Smooth muscle cell (in vitro differentiated cells): ENCODE results near the gene DYRK1A. TPM values are rescaled to one million over a fixed set of nuclear protein-coding genes. Genes with fewer than 3 reads are reported as not detected.

ENCODE experiments used
- DNase-seq: peaks from one replicate; lab custom pipeline; 2025; ENCODE audit not compliant: unreplicated experiment; lab: John Stamatoyannopoulos, UW
- H2AFZ ChIP-seq: fragments of 200-600 bp; sonication (generic); 2 replicates; pipeline ENCODE4 v1.6.0; 2016; ENCODE audit warnings: antibody characterized with exemption, low read depth, mild to moderate bottlenecking
- H3F3A ChIP-seq: fragments of 200-600 bp; sonication (generic); 2 replicates; pipeline ENCODE4 v1.6.0; 2017; ENCODE audit warnings: antibody characterized with exemption, low read depth
- H3K27ac ChIP-seq: fragments of 200-600 bp; sonication (generic); 2 replicates; pipeline ENCODE4 v1.5.1; 2016; ENCODE audit warnings: low read depth, mild to moderate bottlenecking
- H3K27me3 ChIP-seq: fragments of 200-600 bp; sonication (generic); 2 replicates; pipeline ENCODE4 v1.6.1; 2016; ENCODE audit warnings: low read depth, mild to moderate bottlenecking
- H3K36me3 ChIP-seq: fragments of 200-600 bp; sonication (generic); 2 replicates; pipeline ENCODE4 v1.5.1; 2016; ENCODE audit warnings: low read depth
- H3K4me1 ChIP-seq: fragments of 200-600 bp; sonication (generic); 2 replicates; pipeline ENCODE4 v1.5.1; 2016; ENCODE audit warnings: low read depth
- H3K4me2 ChIP-seq: fragments of 200-600 bp; sonication (generic); 2 replicates; pipeline ENCODE4 v1.6.0; 2016; ENCODE audit warnings: mild to moderate bottlenecking
- H3K4me3 ChIP-seq: fragments of 200-600 bp; sonication (generic); 2 replicates; pipeline ENCODE4 v1.5.1; 2016; ENCODE audit warnings: mild to moderate bottlenecking
- H3K79me2 ChIP-seq: fragments of 200-600 bp; sonication (generic); 2 replicates; pipeline ENCODE4 v1.6.0; 2016; ENCODE audit warnings: low read depth, mild to moderate bottlenecking
- H3K9ac ChIP-seq: fragments of 200-600 bp; sonication (generic); 2 replicates; pipeline ENCODE4 v1.6.0; 2016; ENCODE audit warnings: low read depth
- H3K9me3 ChIP-seq: fragments of 200-600 bp; sonication (generic); replicated peaks from 2 replicates; pipeline ENCODE4 v1.5.1; 2016; ENCODE audit warnings: low read depth
- H4K20me1 ChIP-seq: fragments of 200-600 bp; sonication (generic); 2 replicates; pipeline ENCODE4 v1.6.0; 2016; ENCODE audit warnings: low read depth
- CTCF ChIP-seq: fragments of 200-600 bp; sonication (generic); IDR thresholded peaks from 2 replicates; pipeline ENCODE4 v1.5.1; 2017; ENCODE audit warnings: borderline replicate concordance, mild to moderate bottlenecking, antibody characterized with exemption; ENCODE audit not compliant: insufficient read depth, poor library complexity, severe bottlenecking
- WGBS: methylation state at CpG from one replicate; pipeline ENCODE4 v1.1.7; 2016; ENCODE audit warnings: low lambda C conversion rate; 5-methylcytosine and 5-hydroxymethylcytosine counted together
- polyA plus RNA-seq: library from polyadenylated mRNA; unstranded; fragments of >200 nt; fragmentation: Nextera tagmentation; extraction: Ambion mirVana; gene quantifications from 2 replicates; pipeline ENCODE4 v1.2.1, GENCODE V29; 2016
- total RNA-seq: library from RNA; depleted of rRNA; stranded (reverse); fragments of >200 nt; gene quantifications from 2 replicates; pipeline ENCODE4 v1.2.3, GENCODE V29; 2014

DYRK1A gene
- total and polyA plus RNA-seq, 2 experiments from 2014 or later: 2.4 to 61.7 TPM

DNA sequence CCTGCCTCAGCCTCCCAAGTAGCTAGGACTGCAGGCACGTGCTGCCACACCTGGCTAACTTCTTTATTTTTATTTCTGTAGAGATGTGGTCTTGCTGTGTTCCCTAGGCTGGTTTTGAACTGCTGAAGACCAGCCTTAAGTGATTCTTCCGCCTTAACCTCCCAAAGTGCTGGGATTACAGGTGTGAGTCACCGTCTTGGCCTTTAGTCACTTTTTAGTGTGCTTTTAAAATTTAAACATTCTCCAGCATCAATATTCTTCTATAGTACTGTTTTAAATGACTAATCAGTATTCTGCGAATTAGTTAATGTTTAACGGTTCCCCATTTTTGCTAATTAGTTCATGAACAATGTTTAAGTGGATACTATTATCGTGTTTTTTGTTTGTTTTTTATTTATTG is 60.6 kb downstream of the DYRK1A start:
- Histone ChIP-seq H3K4me2 (no peak overlapping the region), H3F3A (no peaks in the 10 kb centered on the region), H3K27ac (peak overlapping the region; percentile 11), H3K79me2 (peaks cover 95% of the 10 kb centered on the region), H3K4me3 (no peak overlapping the region), H3K9ac (no peak overlapping the region), H4K20me1 (peaks cover 82% of the 10 kb centered on the region), H3K9me3 (no peaks in the 10 kb centered on the region), H2AFZ (no peak overlapping the region), H3K4me1 (no peaks in the 10 kb centered on the region), H3K27me3 (no peaks in the 10 kb centered on the region), H3K36me3 (peaks cover 2% of the 10 kb centered on the region)
- no peak for TF ChIP-seq CTCF
- DNase-seq: no peak
- 79% methylated on average over 6 of the region's 6 CpGs for WGBS

DNA sequence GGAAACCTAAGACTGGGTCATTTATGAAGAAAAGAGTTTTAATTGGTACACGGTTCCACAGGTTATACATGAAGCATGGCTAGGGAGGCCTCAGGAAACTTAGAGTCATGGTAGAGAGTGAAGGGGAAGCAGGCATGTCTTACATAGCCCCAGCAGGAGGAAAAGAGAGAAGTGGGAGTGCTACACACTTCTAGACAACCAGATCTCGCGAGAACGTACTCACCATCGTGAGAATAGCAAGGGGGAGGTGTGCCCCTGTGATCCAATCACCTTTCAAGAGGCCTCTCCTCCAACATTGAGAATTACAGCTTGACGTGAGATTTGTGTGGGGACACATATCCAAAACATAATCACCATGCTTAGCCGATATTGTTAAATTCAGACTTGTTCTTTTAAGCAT is 62.8 kb downstream of the DYRK1A start:
- Histone ChIP-seq H3K36me3 (no peaks in the 10 kb centered on the region), H3K9ac (no peak overlapping the region)

GRCh38 chr21:37430184-37430821 is 63.7 kb downstream of the DYRK1A start:
- Histone ChIP-seq H3K36me3 (no peaks in the 10 kb centered on the region), H3K79me2 (peaks cover 95% of the 10 kb centered on the region), H3F3A (peaks cover 3% of the 10 kb centered on the region), H3K9ac (no peak overlapping the region), H3K27me3 (no peaks in the 10 kb centered on the region), H3K4me1 (peaks cover 14% of the 10 kb centered on the region), H3K27ac (peak overlapping the region; percentile 14), H3K9me3 (no peaks in the 10 kb centered on the region), H3K4me3 (no peak overlapping the region), H4K20me1 (peaks cover 80% of the 10 kb centered on the region), H3K4me2 (no peak overlapping the region), H2AFZ (no peak overlapping the region)
- DNase-seq: no peak
- 89% methylated on average over 6 of the region's 6 CpGs for WGBS
- TF ChIP-seq CTCF: no peak

More for the DNA sequence above, 62.8 kb downstream of the DYRK1A start:
- H3K27me3 ChIP-seq: no peaks in the 10 kb centered on the region
- no peaks in the 10 kb centered on the region for H3K9me3 ChIP-seq
- peaks cover 95% of the 10 kb centered on the region for H3K79me2 ChIP-seq
- H3K4me3 ChIP-seq: no peak overlapping the region
- no peaks in the 10 kb centered on the region for H3F3A ChIP-seq
- peaks cover 5% of the 10 kb centered on the region for H3K4me1 ChIP-seq
- no peak overlapping the region for H2AFZ ChIP-seq
- no peak for TF ChIP-seq CTCF
- 92% methylated on average over 7 of the region's 7 CpGs for WGBS
- H4K20me1 ChIP-seq: peaks cover 80% of the 10 kb centered on the region
- H3K27ac ChIP-seq: no peak overlapping the region
- H3K4me2 ChIP-seq: no peak overlapping the region
- DNase-seq: no peak

DNA sequence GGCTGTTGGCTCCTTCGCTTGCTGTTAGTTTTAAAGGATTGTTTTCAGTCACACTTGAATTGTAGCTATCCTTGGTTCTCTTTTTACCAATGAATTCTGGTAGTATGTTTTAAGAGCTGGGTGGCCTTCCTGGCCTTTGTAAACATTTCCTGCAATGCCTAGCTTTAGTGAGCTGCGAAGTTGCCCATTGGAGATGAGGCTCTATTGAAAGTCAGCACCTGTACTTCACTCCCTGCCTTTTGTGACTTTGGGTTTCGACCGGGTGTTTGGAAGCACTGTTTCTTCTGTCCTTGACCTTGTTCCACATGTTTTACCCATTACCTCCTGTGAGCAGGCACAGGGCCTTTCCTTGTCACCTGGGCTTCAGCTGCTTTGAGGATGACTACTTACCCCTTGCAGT is 64.7 kb downstream of the DYRK1A start:
- H3K36me3 ChIP-seq: no peaks in the 10 kb centered on the region
- WGBS: 83% methylated on average over 4 of the region's 4 CpGs
- peaks cover 90% of the 10 kb centered on the region for H4K20me1 ChIP-seq

More for the DNA sequence above, 64.7 kb downstream of the DYRK1A start:
- no peaks in the 10 kb centered on the region for H3K27me3 ChIP-seq
- H3K79me2 ChIP-seq: peaks cover 95% of the 10 kb centered on the region
- H2AFZ ChIP-seq: no peak overlapping the region
- peak overlapping the region; percentile 7 for H3K27ac ChIP-seq
- H3K4me1 ChIP-seq: peaks cover 22% of the 10 kb centered on the region
- no peak overlapping the region for H3K9ac ChIP-seq
- H3F3A ChIP-seq: peaks cover 3% of the 10 kb centered on the region
- DNase-seq: no peak
- H3K9me3 ChIP-seq: no peaks in the 10 kb centered on the region
- no peak overlapping the region for H3K4me2 ChIP-seq
- no peak for TF ChIP-seq CTCF
- no peak overlapping the region for H3K4me3 ChIP-seq
